Panc1 (cell line): ENCODE measurements around the gene MUCL3.

Experiments used
- CTCF ChIP-seq: fragments of 450-650 bp; IDR thresholded peaks from 2 replicates; pipeline ENCODE4 v1.5.1; 2017; ENCODE audit warnings: mild to moderate bottlenecking
- POLR2AphosphoS5 ChIP-seq: IDR thresholded peaks from 2 replicates; pipeline ENCODE4 v1.6.1; 2012; ENCODE audit warnings: mild to moderate bottlenecking, low read depth, low read length, moderate library complexity

GRCh38 chr6:30914854-30915590 lies 25.8 kb upstream of the MUCL3 start:
- TF ChIP-seq CTCF (no peak), POLR2AphosphoS5 (no peak)
